Stimulated activated CD8-positive, alpha-beta memory T cell treated with anti-CD3 and anti-CD28 coated beads, Interleukin-4, amount 100 ng/mL, for 48 hours (primary cell): ENCODE results near the gene IFNA5.

ENCODE experiments used
- DNase-seq: peaks from one replicate; pipeline ENCODE4 v3.0.0-alpha.2; 2020

IFNA5 gene

DNA sequence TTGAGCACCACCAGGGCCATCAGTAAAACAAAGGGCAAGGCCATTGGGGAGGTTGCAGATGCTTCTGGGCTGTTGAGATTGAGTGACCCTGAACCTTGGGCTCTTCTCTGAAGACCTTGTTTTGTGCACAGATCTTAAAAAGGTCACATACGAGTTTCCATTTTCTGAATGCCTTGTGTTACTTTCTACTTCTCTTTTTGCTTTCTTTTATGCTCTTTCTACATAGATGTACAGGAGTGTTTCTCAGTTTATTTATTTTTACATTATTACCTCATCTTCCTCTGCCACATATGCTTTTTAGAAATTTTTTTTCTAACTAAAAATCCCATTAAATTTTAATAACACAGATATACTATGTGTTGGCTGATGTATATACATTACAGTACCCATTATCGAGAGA, at the start of gene IFNA5:
TSS of gene IFNA5 (minus strand) at position 101 of the 400 bp plus-strand sequence. CDS start at position 44, 57 bp downstream.
- no peak for DNase-seq

DNA sequence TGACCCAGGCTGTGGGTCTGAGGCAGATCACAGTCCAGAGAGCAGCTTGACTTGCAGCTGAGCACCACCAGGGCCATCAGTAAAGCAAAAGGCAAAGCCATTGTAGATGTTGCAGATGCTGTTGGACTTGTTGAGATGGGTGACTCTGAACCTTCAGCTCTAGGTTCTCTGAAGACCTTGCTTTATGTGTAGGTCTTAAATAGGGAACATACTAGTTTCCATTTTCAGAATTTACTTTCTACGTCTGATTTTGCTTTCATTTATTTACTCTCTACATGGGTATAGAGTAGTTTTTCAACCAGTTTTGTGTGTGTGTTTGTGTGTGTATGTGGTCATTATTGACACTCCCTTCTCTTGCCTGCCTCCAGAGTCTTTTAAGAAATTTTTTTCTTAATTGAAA, 45.7 kb upstream of the IFNA5 start, which contains the start of gene IFNA6:
TSS of gene IFNA6 (minus strand) at position 101 of the 400 bp plus-strand sequence. CDS start at position 101, 0 bp downstream.
- DNase-seq, result no peak

DNA sequence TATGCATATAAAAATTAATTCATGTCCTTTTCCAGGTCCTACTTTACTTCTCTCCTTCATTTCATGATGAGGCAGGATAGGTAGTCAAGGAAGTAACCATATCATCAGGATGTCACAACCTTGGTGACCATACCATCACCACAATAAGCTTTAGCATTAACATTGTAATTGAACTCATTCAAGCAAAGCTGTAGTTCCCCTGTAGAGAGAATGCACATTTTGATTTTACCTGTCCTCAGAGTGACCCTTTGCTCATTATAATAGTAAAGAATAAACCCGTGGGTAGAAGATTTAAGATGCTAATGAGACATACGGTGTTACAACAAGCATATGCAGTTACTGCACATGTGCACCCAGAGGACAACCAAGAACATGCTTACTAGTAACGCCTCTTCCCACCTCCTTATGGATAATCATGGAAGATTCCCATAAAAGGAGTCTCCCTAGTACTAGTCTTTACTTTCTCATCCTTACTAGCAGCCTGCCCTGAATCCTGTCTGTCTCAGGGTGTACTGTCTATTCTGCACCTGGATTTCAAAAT, 43.4 kb upstream of the IFNA5 start:
- no peak for DNase-seq

DNA sequence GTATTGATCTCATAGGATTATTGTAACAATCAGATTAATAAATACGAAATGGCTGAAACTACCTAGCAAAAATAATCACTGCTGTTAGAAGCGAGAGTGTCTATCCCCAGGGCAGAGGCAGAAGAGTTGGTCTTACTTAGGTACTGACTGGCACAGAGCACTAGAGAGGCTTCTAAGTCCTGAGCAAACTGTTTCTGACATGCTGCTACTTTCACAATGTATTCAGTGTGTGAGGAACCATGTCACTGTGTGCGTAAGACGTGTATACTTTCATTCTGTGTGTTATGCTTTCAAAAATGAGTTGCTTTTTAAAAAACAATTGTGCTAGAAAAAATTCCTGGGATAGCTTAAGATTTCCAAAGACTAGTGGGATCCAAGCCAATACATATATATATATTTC, 35.6 kb upstream of the IFNA5 start:
- DNase-seq, result no peak

DNA sequence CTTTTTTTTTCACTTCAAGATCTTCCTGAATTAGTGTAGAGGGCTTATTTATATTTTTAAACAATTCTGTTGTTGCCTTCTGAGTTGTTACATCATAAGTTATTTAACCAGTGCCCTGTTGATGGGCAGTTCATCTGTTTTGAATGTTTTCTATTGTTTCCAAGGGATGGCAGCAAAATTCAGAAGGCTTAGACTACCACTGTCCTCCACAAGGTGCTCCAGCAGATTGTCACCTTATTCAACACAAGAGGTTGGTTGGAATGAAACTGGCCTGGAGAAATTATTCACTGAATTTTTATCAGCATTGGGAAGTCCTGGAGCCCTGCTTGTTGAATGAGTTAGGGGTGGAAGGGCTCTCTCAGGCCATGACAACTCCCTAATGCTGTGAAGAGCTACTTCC, 31.3 kb upstream of the IFNA5 start:
- no peak for DNase-seq

DNA sequence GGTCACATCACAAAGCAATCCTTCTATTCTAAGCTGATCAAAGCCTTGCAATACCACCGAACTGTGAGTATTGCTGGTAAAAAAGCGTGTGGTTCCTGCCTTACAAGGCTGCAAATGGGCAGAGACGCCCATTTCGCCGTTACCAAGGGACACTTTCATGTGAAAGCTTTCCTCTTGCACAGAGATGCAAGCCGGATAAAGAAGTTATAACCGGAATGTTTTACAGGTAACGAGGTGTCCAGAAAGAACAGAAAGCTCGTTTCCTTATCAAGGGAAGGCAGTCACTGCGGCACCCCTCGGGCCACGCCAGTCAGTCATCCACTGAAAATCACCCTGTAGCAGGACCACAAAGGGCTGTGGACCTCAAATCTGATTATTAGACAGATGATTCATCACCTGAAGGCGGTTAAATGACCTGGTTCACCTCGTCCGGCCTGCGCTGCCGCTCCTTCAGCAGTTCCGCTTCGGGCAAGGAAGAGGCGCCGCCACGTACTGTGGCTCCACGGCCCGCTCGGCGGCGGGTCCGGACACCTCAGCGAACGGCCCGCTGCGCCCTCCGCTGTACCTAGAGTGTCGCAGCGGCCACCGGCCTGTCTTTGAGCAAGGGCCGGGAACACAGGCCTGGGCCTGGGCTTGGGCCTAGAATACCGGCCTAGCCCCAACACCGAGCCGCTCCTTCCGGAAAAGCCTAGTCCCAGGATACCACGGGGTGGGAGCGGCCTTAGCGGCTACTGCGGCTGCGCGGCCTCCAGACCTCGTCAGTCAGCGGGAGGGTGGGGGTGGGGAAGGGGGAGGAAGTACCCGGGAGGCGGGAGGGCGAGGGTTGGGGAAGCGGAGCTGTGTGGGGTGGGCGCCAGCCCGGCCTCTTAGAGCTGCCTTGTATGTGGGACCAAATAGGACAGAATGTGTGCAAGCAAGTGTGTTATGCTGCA, 29.9 kb upstream of the IFNA5 start, which contains the start of gene KLHL9:
TSS of gene KLHL9 (minus strand) at position 704 of the 932 bp plus-strand sequence. CDS start at position 159, 545 bp downstream.
- DNase-seq, result peak; percentile 90

DNA sequence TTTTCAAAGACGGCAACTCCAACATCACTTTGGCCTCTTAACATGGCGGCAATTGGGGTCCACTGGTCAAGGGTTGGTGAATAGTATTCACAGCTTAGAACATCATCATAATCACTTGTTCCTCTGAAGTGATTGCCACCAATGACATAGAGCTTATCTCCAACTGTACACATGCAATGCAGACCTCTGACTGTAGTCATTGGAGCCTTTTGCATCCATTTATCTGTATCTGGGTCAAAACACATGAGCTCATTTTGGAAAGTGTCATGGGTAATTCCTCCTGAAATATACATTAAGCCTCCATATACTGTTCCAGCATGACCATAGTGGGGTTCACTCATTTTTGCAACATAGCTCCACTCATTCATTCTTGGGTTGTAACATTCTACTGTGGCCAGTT, 28.1 kb upstream of the IFNA5 start:
- no peak for DNase-seq

DNA sequence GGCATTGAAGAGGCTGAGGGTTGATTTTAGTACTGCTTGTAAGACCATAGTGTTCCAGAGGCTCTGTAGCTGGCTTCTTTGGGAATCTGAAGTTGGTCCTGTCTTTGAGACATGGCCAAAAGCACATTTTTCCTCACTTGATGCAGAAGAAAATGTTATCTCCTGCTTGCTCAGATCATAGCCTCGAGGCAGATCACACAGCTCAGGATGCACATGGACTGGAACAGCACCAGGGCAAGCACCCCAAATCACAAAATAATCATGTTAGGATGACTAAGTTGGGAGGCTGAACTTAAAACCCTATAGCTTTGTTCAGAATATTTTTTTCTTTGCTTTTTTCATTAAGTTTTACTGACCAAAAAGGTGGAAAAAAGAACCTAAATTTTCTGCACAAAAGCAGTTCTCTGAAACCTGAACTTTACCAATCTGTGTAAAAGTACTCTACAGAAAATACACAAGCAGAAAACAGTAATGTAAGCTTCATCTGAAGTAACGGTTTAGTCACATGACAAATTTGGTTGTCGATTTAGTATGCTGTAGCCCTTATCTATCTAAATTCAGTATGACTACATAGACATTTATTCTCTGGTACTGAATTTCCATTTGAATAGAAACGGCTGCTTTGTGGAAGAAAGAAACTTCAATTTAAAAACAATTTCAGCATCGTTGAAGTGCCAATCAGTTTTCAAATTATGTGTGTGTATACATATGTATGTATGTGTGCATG, 26.7 kb upstream of the IFNA5 start:
- DNase-seq, result no peak

DNA sequence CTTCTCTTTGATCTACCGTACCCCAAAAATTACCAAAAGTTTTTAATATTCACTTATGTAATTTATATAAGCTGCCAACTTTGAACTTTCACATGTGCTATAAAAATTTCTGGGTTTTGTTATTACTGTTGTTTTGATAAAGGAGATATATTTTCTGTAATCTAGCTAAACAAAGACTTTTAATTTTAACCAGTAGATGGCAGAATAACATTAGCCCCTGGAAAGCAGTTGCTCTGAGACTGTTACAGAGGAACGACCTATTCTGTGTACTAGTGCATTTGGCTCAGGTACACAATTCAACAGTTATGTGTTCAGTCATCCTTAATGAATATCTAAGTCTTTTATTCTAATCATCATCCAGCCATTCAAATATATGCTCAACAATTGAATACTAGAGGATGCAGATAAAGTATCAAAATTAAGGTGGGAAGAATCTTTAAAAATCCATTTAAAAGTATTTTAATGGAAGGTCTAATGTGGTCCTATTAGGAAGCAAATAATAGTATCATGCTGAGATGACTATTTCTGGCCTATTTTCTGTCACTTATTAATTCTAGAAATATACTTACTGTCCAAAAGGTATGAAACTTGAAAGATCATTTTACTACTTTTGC, 21.5 kb upstream of the IFNA5 start:
- no peak for DNase-seq

DNA sequence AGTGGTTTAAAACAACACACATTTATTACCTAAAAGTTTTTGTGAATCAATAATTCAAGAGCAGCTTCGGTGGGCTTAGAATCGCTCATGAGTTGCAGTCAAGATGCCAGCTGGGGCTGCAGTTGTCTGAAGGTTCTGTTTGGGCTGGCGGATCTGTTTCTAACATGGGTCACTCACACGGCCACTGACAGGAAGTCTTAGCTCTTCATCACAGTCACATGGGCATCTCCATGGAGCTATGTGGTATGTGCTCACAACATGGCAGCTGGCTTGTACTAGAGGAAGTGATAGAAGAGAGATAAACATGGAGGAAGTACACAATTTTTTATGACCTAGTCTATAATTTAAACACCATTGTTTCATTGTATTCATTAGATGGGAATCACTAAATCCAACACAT, 18.9 kb upstream of the IFNA5 start:
- no peak for DNase-seq

DNA sequence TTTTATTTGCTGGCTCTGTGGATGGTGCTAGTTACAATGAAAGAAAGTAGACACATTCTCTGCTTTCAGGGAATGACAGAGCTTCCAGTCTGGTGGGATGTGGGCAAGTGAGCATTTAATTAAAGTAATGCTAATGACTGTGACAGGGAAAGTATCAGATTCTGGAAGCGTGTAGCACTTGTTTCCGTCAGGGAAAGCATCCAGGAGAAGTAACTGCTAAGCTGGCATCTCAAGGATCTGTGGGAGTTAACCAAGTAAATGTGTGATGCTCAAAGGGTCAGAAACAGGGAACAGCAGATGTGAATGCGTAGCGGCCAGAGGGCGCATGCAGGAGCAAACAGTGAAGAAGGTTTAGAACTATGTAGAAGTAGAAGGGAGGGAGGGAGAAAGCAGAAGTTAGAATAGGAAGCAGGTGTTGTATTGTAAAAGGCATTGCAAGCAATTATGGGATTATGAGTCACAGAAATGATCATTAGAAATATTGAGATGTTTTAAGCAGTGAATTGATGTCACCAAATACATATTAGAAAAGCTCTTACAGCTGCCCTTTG, 17.9 kb upstream of the IFNA5 start:
- DNase-seq, result no peak

DNA sequence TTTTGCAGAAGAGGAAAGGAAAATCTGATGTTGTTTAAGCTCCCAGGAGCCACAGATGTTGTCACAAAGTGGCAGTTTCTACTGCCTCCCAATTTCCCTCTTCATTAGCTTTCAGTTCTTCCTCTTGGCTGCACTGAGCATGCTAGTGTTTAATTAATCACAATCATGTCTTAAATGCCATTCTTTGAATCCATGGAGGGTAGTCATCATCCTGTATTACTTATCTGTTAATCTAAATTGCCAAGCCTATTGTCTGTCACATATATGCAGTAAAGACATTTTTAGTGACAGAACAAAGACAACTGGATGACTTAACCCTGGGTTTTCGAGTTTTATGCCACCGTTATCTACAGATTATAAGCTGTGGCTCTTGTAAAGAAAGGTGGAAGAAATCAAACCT, 15.4 kb upstream of the IFNA5 start:
- DNase-seq, result no peak

DNA sequence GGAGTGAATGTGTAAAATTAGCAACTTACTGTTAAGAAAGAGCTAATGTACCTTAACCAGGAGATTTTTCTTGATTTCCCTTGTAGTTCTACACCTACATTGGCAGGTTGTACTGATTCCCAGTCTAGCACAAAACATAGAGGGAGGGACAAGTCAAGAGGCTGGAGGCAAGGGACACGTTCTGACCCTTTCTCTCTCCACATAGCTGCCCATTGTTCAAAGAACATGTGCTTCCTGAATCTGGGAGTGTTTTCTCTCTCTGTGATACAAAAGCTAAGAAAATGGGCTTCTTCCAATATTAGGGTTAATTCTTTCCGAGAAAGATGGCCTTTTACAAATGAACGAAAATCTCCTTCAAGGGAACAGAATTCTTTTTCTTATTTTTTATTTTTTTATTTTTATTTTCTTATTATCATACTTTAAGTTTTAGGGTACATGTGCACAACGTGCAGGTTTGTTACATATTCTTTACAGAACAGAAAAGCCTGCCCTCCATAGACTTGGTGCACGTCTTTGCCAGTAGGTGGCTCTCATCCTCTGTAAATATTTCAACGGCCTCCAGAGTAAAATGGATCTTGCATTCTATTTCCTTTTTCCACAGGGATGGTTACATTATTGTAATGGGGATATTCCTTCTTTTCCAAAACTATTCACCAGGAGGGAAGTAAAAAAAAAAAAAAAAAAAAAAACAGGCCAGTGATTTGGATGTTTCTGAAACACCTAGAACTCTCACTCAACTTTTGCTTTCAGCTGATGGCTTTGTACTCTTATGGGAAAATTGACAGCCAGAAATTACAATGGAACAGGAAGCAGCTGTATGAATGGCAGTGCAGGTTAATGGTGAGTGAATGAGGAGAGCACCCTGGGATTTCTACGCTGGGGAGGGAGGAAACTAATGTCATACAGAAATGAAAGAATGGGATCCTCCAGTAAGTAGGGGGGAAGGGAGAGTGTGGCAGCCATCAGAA, 13.1 kb upstream of the IFNA5 start:
- DNase-seq, result peak; percentile 37

DNA sequence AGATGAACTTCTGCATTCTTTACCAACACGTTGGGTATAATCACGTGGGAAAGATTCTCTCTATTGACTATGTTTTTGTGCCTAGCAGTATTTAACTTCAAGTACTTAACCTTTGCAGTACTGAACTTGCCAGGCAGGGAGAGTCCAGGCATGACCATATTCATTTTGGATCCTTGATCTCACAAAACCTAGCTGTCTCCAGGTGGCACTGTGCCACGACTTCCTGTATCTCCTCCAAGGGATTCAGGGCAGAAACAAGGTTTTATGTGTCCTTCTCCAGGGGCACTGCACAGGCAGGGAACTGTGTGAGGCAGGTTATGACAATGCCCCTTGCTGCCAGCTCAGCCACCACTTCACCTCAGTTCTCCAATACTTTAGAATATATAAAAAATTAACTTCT, 11.7 kb upstream of the IFNA5 start:
- DNase-seq, result no peak

DNA sequence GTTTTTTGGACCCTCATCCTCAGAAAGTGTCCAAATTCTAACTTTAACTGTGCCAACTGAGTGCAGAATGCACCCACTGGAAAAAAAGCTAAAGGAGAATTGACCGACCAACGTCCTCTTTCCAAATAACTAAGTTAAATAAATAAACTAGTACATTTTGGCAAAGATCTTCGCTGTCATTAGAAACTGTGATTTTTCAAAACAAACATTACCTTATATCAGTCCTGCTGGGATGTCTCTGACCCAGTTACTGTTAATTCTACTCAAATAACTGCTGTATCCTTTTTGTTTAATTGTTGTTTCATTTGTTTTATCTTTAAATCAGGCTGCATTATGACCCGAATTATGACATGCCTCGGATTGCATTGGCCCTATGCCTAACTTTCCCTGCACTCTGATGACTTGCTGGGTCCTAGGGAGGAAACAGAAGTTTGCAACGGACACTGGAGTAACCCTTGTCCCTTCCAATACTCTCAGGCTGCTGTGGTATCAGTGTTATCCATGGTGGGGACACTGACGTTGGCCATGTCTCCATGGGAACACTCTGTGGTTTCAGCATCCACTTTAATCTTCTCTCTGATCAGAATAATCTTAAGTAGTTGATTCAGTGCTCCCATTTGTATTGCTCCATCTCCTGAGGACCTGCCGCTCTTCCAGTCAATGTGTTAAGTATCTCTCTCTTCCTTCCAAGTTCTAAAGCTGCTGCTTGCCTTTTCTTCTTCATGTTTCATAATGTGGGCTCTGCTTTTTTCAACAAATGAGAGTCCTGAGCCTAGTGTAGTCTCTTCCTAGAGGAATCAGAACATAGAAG, 11.1 kb upstream of the IFNA5 start:
- DNase-seq, result no peak

DNA sequence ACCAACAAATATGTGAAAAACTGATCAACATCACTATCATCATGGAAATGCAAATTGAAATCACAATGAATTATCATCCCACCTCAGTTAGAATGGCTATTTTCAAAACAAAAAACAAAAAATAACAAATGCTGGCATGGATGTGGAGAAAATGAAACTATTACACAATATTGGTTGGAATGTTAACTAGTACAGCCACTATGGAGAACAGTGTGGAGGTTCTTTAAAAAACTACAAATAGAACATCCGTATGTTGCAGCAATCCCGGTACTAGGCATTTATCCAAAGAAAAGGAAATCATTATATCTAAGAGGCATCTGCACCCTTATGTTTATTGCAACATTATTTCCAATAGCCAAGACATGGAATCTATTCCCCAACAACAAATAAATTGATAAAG, 9.0 kb upstream of the IFNA5 start:
- no peak for DNase-seq

DNA sequence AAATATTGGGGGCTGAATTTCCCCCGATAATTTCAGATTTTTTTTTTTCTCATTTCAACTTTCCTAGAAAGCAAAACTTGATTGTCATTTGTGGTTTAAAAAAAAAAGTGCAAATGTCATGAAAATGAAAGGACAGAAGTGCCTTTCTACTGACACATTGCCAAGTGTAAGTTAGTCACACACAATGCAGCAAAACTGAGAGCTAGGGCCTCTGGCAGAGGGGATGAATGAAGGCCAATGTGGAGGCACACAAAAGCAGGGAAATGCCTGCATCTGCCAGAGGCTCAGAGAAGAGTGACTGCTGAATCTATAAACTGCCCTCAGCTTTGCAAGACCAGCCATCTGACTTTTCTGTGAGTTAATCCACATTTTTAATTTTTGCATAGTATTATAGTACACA, 6.8 kb upstream of the IFNA5 start:
- DNase-seq, result no peak

DNA sequence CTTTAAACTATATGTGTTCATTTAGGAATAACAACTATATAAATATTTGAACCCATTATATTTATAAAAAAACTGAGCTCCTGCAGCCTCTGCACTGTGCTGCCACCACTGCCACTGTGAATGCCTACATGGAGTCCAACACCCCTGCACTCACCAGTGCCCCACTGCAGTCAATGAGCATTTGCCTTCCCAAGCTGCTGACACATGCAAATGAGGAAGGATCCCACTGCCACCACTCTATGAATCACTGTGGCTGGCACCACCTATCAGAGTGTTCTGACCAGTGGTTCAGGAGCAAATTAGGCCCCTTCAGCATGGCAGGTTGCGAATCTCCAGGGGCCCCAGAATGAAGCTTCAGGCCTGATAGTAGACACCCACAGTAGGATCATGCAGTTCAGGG, 9.1 kb downstream of the IFNA5 start:
- no peak for DNase-seq

DNA sequence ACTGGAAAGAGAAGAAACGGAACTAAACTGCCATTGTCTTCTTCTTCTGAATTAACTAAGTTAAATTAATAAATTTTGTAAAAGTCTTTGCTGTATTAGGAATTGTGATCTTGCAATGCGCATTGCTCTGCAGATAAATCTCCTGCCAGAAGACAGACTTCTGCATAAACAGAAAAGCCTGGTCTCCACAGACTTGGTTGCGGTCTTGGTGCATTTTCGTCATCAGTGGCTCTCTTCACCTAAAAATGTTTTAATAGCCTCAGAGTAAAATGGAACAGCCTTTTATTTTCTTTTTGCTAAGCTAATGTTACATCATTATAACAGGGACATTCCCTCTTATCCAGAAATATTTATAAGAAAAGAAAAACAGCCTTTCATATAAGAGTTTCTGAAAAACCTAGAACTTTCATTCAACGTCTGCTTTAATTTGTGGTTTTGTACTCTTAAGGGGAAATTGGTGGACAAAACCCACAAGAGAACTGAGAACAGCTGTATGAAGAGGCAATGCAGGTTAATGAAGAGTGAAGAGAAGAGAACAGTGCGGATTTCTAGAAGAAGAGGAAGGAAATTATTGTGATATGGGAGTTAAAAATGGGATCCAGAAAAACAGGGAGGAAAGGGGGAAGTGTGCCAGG, 10.1 kb downstream of the IFNA5 start:
- no peak for DNase-seq

DNA sequence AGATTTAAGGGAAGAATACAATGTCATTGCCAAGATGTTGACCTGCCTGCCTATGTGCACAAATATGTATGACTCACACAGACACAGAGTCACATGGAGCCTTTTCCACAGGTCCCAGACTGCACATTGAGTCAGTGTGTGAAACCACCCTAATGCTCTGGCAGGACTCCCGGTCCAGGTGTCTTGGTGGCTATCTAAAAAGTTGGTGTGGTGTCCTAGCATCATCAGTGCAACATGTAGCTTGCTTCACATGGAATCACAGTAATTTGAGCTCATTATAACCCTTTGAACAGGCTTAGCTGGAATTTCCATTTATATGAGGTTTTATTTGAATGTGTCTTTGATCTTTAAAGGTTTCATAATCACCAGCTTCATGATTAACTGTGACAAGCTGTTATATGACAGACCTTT, 10.7 kb downstream of the IFNA5 start:
- no peak for DNase-seq
